ENCODE results near the gene LRRC9. TPM values are rescaled to one million over a fixed set of nuclear protein-coding genes. Genes with fewer than 3 reads are reported as not detected.

The LRRC9 gene
- total RNA-seq, 1 experiment from 2014 or later = not detected

Other genes starting within 250 kb of the LRRC9 start
- gene RTN1, start 49.4 kb upstream of the LRRC9 start, total RNA-seq (2014; rRNA removed; shearing (Covaris generic)) = 5.4 and 6.5 TPM in 2 replicates
- 48.6 and 65.4 TPM in 2 replicates for gene PCNX4, start 171.8 kb downstream of the LRRC9 start, total RNA-seq (2014; rRNA removed; shearing (Covaris generic))
- gene DHRS7, start 245.3 kb downstream of the LRRC9 start, total RNA-seq (2014; rRNA removed; shearing (Covaris generic)) = 61.9 and 79.6 TPM in 2 replicates